Measurements from ENCODE around the gene NLRP7.
"Not testable (repeated sequence)": the region's sequence is repeated elsewhere in the genome, so short reads cannot be mapped to it uniquely, and the experiment has no call there.

Gene NLRP7

GRCh38 chr19:54918499-54918898, 28.8 kb downstream of the NLRP7 start:
- no peak for DNase-seq

GRCh38 chr19:54916822-54917221, 30.5 kb downstream of the NLRP7 start:
- DNase-seq: no peak

- DNase-seq: not testable (repeated sequence)
Observed at GRCh38 chr19:54907899-54908298, 39.4 kb downstream of the NLRP7 start.

- DNase-seq: no peak
Observed at GRCh38 chr19:54906819-54907218, 40.5 kb downstream of the NLRP7 start.

GRCh38 chr19:54905803-54906511, 41.4 kb downstream of the NLRP7 start, which contains the start of gene NCR1:
NCR1 (plus strand) TSS chr19:54906148; CDS start chr19:54906188, 40 bp downstream.
- peak; percentile 24 for DNase-seq

- no peak for DNase-seq
Observed at GRCh38 chr19:54905421-54905802, 41.9 kb downstream of the NLRP7 start.

- DNase-seq: not testable (repeated sequence)
Observed at GRCh38 chr19:54904261-54904660, 43.1 kb downstream of the NLRP7 start.

- DNase-seq: no peak
Observed at GRCh38 chr19:54903303-54903702, 44.0 kb downstream of the NLRP7 start.

- DNase-seq: no peak
Observed at GRCh38 chr19:54902061-54902460, 45.3 kb downstream of the NLRP7 start.

- not testable (repeated sequence) for DNase-seq
Observed at GRCh38 chr19:54901153-54901552, 46.2 kb downstream of the NLRP7 start.

- not testable (repeated sequence) for DNase-seq
Observed at GRCh38 chr19:54899646-54900045, 47.7 kb downstream of the NLRP7 start.

GRCh38 chr19:54898685-54899084, 48.6 kb downstream of the NLRP7 start:
- not testable (repeated sequence) for DNase-seq

- no peak for DNase-seq
Observed at GRCh38 chr19:54896036-54896435, 51.3 kb downstream of the NLRP7 start.

- DNase-seq: not testable (repeated sequence)
Observed at GRCh38 chr19:54894106-54894505, 53.2 kb downstream of the NLRP7 start.

- DNase-seq: no peak
Observed at GRCh38 chr19:54893406-54893805, 53.9 kb downstream of the NLRP7 start.

- no peak for DNase-seq
Observed at GRCh38 chr19:54889566-54889965, 57.8 kb downstream of the NLRP7 start.

GRCh38 chr19:54888239-54888638, 59.1 kb downstream of the NLRP7 start:
- no peak for DNase-seq

- DNase-seq: no peak
Observed at GRCh38 chr19:54883228-54883627, 64.1 kb downstream of the NLRP7 start.

GRCh38 chr19:54882758-54883157, 64.6 kb downstream of the NLRP7 start:
- DNase-seq: no peak

GRCh38 chr19:54881884-54882283, 65.4 kb downstream of the NLRP7 start:
- no peak for DNase-seq

- no peak for DNase-seq
Observed at GRCh38 chr19:54877471-54877870, 69.9 kb downstream of the NLRP7 start.

GRCh38 chr19:54875506-54875905, 71.8 kb downstream of the NLRP7 start:
- DNase-seq: no peak

GRCh38 chr19:54873990-54874389, 73.3 kb downstream of the NLRP7 start, which contains the start of gene FCAR:
FCAR (plus strand) TSS chr19:54874235; CDS start chr19:54874290, 55 bp downstream.
- no peak for DNase-seq
